HG02884 (cell line): ENCODE measurements around the gene LAMTOR2.
"Not testable (repeated sequence)": the region's sequence is repeated elsewhere in the genome, so short reads cannot be mapped to it uniquely, and the experiment has no call there.

Experiments
- ATAC-seq: cut with Tn5 transposase; IDR thresholded peaks from one replicate; pipeline ENCODE4 v1.9.1; 2021; ENCODE audit warnings: mild to moderate bottlenecking, moderate library complexity; ENCODE audit not compliant: unreplicated experiment

The LAMTOR2 gene

DNA sequence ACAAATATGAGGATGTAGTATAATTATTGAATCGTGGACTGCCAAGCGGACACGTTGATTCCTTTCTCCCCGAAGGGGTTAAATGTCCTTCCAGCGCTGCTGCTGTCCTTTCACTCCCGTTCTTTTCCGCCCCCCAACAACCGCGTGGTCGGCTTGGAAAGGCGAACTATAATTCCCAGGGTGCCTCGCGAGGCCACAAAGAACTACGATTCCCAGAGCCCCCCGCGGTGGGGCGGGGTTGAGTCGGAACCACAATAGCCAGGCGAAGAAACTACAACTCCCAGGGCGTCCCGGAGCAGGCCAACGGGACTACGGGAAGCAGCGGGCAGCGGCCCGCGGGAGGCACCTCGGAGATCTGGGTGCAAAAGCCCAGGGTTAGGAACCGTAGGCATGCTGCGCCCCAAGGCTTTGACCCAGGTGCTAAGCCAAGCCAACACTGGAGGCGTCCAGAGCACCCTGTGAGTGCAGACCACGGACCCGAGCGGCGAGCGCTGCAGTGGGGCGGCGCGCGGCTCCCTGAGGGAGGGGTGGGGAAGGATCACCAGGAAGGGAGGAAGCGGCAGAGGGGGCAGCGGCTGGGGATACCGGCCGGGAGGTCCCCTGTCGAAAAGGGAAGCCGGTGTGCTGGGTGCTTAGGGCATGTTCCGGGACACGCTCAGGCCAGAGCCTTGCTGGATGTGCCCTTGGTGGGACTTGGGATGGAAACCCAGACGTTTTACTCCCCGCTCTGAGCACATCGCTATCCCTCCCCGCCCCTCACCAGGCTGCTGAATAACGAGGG, at the start of gene LAMTOR2:
TSS of gene LAMTOR2 (plus strand) at position 283 of the 781 bp plus-strand sequence. CDS start at position 391, 108 bp downstream.
- ATAC-seq, result peak; percentile 56

DNA sequence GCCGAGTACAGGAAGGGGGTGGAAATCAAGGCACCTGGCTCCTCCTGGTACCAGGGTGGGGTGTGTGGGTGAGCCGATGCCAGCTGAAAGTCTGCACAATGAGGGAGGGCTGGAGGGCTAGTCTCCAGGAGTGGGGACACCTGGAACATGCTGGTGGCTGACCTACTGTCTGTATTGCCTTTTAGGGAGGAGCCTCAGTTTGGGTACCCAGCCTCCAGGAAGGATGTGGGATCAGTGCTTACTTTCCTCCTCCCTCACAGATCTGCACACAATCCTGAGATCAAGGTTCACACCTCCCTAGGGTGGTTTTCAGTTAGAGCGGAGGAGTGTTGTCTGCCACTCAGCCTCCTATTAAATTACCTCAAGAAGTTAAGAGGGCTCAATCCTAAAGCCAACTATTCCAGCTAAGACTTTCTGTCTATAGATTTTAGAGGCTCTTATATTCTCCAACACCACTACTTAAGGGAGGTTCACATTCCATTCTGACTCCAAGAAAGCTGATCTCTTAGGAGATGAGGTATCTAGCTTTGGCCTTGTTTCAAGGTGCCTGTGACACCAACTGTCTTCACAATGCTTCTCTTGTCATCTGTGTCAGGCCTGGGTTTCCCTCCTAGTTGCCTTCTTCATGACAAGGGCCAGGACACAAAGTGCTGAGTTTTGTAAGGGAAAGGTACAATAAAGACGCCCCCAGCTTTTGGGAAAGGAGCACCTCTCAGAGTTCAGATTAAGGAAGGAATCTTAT, 49.6 kb upstream of the LAMTOR2 start:
- ATAC-seq, result no peak

DNA sequence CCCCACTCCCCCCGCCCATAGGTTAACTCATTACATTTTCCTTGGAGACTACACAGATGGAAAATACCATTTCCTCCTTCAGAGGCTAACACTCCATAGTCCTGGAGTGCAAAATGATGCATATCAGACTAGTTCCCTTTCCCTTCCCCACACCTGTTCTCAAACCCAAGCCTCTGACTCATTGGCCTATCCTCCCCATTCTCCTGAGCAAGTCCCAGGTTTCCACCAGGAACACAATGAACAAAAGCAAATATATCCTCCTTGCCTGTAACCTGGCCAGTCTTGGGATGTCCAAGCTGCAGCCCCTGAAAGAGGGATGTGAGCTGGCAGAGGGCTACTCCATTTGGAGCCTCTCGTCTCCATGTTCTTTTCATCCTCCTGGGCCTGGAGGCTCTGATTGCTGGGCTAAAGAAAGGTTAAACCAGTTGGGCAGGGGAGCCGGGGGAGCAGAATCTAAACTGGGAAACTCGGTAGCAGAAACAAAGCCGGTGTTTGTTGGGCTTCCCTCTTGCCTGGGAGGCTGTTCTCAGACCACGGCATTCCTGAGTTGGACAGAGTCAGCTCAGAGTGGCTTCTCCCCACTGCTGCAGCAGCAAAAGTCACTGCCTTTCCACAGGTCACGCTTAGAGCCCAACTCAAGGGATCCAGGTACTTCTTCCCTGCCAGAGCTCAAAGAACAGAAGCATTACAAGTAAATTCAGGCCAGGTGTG, 47.8 kb upstream of the LAMTOR2 start:
- no peak for ATAC-seq

DNA sequence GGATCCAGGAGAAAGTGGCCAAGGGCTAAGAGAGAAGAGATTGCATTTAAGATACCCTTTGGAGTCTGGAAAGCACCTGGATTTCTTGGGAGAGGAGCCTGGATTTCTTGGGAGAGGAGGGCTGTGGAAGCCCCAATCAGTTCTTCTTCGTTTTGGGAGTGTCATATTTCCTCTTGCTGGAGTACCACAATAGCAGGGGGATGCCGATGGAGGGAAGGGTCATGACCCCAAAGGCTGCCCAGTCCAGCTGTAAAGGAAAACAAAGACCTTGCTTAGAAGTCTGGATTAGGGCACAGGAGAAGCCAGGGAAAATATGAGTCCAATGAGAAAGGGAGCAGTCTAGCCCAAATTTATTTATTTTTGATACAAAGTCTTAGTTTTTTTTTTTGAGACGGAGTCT, 45.2 kb upstream of the LAMTOR2 start:
- ATAC-seq, result no peak

DNA sequence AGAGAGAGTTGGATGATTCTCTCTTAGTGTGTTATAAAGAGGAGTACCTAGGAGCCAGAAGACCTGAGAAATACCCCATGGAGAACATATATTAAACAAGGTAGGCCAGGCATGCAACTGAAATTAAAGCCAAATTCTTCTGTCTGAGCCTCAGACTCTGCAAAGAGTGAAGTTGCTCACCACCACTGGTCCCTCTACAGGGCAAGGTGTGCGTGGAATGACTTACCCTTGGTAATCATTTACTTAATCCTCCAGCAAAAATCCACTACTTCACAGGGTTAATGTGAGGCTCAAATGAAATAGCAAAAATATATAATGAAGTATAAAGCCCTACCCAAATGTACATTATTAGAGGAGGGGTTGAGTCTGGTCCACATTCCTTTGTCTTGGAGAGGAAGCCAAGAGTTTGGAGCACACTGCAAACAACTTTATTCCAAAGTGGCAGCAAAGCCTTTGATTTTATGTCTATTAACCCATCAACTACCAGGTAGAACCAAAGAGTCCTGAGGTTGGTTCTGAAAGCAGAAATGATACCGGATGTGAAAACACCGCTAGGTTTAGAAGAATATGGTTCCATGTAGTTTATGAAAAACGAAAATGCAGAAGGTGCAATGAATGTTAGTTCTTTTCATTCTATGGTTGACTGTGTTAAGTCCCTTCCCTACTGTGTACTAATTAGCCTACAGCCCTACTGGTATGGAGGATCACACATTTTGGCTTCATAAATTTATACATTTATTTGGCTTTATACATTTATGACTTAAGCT, 42.3 kb upstream of the LAMTOR2 start:
- no peak for ATAC-seq

DNA sequence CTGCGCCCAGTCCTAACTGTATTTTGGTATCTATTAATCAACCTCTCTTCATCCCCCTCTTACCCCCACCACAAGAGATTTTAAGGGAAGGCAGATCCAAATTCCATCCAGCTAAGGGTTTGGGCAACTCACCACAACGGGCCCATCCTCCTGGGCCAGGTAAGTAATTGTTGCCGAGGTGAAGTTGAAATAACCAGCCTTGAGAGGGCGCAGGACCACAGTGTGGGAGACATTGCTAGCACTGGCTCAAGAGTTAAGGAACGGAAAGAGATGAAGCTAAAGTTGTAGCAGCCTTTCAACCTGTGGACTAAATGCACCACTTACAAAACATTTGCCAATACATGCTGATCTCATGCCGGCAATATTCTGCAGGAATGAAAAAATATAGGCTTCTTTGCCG, 39.8 kb upstream of the LAMTOR2 start:
- ATAC-seq, result no peak

DNA sequence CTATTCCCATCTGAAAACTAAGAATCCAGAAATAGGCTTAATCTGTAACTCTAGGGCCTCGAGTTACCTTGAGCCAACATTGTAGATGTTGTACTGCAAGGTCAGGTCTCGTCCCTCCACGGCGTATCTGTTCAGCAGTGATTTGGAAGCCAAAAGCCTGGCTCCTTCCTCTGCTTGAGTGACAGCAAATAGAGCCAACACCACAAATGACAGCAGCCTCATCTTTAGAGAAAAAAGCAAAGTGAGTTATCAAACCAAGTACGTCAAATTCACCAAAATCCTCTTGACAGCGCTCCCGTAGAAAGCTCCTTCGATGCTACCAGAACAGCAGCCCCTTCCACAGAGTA, 34.7 kb upstream of the LAMTOR2 start:
- ATAC-seq, result no peak

DNA sequence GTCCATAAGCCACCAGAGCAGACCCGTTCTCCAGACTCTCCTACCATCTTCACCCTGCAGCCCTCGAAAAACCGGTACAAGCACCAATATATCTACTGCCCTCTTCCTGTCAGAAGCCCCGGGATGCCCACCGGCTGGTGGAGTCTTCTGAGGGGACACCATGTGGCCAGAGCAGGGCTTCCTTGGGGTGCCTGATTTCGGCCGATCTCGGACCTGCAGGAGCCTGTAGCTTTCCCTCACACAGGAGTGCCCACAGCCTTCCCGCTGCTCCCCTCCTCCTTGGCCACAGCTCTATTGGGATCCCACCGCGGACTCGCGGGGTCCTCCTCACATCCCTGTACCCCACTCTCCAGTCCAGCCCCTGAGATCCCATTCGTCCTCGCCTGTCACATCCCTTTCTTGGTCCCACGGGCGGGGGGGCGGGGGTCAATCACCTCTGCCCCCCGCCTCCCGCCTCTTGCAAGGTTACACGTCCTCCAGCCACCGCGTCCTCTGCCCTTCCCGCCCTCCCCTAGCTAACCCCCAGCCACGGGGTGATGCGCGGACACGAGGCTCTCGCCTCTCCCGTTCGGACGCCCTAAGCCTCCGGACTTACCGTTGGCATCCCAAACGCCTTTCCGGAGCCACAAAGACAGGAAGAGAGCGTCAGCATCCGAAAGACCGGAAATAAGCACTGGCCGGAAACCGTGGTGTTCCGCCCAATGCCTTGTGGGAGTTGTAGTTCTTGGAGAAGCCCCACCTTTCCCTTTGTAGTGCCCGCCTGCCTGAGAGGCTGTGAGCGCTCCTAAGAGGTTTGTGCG, 34.1 kb upstream of the LAMTOR2 start, which contains the start of gene SSR2:
TSS of gene SSR2 (minus strand) at position 659 of the 800 bp plus-strand sequence. CDS start 784 bp downstream, outside the sequence.
- peak; percentile 98 for ATAC-seq

DNA sequence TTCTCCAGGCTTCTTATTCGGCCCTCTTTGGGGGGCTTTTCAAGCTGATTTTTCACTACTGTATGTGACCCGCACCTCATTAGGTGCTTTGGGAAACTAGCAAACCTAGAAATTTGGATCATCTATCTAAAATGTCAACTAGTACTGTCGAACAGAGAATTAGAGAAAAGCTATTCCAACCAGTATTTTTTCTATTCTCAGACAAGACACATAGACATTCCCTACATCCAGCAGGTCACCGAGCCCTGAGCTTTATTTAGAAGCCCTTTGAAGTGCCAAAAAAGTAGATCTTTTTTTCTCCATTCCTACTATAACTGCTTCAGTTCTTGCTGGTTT, 33.5 kb upstream of the LAMTOR2 start:
- ATAC-seq, result no peak

DNA sequence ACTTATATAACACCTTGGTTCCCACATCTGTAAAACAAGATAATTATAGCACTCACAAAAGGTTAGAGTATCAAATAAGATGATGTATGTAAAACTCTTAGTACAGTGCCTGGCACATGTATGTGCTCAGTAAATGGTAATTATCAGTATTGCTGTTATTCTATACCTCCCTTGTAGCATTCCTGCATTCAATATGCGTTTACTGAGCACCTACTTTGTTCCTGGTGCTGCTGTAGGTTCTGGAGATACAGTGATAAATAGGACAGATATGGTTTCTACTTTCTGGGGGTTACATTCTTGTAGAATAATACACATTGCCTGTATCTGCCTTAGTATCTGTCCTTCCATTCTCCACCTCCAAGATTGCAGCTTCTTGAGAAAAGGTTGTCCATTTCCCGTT, 32.6 kb upstream of the LAMTOR2 start:
- no peak for ATAC-seq

DNA sequence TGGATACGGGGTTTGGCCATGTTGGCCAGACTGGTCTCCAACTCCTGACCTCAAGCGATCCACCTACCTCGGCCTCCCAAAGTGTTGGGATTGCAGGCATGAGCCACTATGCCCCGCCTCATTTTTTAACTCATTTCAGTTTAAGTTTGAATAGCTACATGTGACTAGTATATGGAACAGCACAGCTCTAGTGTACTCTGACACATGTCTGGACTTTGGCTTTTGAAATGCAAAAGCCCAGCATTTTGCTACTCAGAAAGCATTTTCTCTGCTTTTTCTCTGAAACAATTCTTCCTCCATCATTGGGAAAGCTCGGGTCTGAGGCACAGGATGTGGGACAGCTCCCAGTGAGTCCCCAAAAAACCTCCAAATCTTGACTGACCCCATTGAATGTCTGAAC, 29.8 kb upstream of the LAMTOR2 start:
- no peak for ATAC-seq

DNA sequence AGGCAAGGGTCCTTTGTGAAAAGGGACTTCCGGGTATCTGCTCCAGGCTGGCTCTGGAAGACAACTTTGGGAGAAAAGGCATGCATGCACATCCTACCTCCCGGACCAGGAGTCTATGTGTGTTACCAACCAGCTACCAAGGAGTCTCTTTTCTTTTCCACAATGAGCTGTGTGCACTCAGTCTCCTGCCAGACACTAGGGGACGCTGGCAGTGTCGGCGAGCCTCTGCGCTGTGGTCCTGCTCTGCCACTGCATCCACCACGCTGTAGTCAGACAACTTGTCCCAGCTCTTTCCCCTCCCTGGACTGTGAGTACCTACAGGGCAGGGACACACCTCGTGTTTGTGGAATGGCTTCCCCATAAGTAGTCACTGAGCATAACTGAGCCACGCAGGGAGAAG, 28.7 kb upstream of the LAMTOR2 start:
- no peak for ATAC-seq

DNA sequence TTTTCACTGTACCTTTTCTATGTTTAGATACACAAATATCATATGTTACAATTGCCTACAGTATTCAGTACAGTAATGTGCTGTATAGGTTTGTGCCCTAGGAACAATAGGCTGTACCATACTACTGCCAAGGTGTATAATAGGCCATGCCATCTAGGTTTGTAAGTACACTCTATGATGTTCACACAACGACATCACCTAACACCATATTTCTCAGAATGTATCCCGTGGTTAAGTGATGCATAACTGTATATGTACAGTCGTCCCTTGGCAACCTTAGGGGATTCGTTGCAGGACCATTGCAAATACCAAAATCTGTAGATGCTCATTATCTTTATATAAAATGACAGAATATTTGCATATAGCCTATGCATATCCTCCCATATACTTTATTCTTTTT, 28.0 kb upstream of the LAMTOR2 start:
- ATAC-seq, result no peak

DNA sequence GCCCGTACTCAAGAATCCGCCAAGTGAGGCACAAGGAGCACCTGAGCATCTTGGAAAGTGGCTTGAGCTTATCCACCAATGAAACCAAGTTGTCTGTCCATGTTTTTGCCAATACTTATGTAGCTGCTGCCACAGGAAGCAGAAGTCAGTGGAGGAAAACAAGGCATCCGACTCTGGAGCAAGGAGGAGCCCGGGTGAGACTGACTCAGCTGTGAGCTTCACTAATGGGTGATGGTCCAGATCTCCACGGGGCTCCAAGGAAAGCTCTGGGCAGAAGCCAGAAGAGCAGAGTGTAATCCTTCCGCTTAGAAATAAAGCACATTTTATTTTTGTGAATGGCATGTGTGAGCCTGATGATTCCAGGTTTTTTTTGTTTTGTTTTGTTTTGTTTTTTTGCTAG, 21.6 kb upstream of the LAMTOR2 start:
- ATAC-seq, result no peak

DNA sequence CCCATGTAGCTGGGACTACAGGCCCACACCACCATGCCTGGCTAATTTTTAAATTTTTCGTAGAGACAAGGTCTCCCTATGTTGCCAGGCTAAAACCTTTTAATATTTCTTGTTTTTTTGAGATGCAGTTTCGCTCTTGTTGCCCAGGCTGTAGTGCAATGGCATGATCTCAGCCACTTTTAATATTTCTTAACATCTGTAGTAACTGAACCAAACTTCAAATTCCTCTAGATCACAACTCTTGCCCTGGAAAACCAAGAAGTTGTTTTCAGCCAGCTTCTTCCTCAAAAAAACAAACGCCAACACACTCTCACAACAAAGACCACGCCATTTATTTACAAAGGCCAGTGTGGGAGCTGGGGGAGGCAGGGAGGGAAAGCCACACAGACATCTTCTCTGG, 19.6 kb upstream of the LAMTOR2 start:
- not testable (repeated sequence) for ATAC-seq

DNA sequence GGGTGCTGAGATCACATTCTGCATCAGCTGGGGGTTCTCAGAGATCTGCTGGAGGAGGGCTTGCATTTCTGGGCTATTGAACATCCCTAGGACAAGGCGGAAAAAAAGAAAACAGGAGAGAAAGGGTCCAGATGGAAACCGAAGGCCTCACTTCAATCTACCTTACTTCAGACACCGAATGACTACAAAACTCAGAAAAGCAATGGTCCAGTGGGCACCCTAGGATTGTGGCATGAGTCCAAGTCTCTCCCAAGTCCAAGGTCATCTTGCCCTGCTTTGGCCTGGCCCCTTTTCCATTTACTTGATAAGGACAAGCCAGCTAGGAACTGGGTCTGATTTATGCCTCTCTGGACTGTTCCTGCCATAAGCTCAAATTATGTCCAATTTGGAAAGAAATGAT, 11.8 kb upstream of the LAMTOR2 start:
- no peak for ATAC-seq

DNA sequence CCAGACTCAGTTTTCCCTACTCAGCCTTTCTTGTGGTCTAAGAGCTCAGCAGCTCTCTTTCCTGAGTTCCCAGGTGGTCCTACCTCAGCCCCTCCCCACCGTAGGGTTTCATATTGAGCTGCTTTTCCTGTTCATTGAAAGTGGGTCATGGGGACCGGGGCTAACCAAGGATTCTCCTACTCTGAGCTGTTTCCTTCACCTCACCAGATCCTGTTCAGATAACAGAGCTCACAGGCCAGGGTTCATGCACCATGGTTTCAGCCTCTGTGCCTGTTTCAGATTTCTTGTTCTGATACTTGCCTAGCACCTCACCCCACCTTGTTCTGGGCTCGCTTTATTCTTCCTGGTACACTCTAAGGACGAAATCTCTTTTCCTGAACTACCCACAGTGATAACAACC, 9.5 kb upstream of the LAMTOR2 start:
- ATAC-seq, result no peak

DNA sequence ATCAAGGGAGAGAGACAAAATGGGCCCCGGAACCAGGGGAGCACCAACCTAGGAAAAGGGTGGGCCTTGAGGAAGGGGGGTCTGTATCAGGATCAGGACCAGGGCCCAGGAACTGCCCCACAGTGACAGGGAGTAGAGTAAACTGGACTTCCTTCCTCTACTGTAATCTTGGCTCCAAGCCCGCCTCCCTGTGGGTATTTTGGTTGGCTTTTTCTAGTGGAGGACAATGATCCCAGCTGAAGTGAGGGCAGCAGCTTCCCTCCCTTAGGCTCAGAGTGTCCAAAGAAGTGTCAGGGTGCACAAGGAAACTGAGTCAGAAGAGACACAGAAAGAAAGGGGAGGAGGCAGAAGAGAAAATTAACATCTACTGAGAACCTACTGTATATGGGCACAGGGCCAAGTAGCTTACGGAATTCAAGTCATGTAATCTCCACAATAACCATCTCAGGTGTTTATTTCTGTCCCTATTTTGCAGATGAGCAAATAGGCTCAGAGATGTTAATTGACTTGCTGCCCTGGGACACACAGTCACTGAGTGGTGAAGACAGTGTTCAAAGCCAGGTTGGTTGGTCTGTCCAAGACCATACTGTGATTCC, 5.8 kb upstream of the LAMTOR2 start:
- ATAC-seq, result no peak

DNA sequence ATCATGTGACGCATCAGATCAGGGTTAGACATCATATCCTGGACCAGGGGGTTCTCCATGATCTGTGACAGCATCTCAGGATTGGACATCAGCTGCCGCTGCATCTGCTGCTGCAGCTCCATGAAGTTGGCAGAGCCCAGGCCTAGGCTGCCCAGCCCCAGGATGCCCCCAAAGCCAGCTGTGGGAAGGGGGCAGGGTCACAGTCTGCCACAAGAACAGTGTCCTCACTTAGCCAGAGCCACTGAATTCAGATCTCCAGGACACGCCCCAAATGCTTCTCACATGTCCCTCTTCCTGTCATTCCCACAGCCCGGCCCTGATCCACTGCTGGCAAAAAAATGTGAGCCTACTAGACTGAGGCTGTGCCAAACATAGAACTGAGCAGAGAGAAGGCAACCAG, 4.2 kb upstream of the LAMTOR2 start:
- no peak for ATAC-seq
